Measurements from ENCODE around the gene TRMT2B. TPM values are rescaled to one million over a fixed set of nuclear protein-coding genes. Genes with fewer than 3 reads are reported as not detected.
A peak's percentile ranks its signal among the peaks of the same experiment; 100 is the strongest.

Gene TRMT2B
- total and polyA plus RNA-seq, 2 of the 13 experiments (the other 11 are each of a cell fraction or from before 2014, with no cell fraction given), result 7.0 to 11.2 TPM

- TF ChIP-seq, protein P1, sequence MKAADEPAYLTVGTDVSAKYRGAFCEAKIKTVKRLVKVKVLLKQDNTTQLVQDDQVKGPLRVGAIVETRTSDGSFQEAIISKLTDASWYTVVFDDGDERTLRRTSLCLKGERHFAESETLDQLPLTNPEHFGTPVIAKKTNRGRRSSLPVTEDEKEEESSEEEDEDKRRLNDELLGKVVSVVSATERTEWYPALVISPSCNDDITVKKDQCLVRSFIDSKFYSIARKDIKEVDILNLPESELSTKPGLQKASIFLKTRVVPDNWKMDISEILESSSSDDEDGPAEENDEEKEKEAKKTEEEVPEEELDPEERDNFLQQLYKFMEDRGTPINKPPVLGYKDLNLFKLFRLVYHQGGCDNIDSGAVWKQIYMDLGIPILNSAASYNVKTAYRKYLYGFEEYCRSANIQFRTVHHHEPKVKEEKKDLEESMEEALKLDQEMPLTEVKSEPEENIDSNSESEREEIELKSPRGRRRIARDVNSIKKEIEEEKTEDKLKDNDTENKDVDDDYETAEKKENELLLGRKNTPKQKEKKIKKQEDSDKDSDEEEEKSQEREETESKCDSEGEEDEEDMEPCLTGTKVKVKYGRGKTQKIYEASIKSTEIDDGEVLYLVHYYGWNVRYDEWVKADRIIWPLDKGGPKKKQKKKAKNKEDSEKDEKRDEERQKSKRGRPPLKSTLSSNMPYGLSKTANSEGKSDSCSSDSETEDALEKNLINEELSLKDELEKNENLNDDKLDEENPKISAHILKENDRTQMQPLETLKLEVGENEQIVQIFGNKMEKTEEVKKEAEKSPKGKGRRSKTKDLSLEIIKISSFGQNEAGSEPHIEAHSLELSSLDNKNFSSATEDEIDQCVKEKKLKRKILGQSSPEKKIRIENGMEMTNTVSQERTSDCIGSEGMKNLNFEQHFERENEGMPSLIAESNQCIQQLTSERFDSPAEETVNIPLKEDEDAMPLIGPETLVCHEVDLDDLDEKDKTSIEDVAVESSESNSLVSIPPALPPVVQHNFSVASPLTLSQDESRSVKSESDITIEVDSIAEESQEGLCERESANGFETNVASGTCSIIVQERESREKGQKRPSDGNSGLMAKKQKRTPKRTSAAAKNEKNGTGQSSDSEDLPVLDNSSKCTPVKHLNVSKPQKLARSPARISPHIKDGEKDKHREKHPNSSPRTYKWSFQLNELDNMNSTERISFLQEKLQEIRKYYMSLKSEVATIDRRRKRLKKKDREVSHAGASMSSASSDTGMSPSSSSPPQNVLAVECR (CRISPR knock-in tag; IDR thresholded peaks at IDR 0.05; ENCODE audit: borderline replicate concordance), result peak; percentile 84; the same call in 1 of the 2 replicates
- peak; percentile 37; the same call in 1 of the 2 replicates for TF ChIP-seq PHF8 (CRISPR knock-in tag; IDR thresholded peaks at IDR 0.05)
- TF ChIP-seq ZNF841 (CRISPR knock-in tag; IDR thresholded peaks at IDR 0.05; ENCODE audit: borderline replicate concordance), result no peak
- no peak for TF ChIP-seq SATB2 (CRISPR knock-in tag; IDR thresholded peaks at IDR 0.05)
- TF ChIP-seq NAIF1 (CRISPR knock-in tag; IDR thresholded peaks at IDR 0.05; ENCODE audit: borderline replicate concordance), result peak; percentile 39; the same call in 1 of the 2 replicates
- TF ChIP-seq CREB1 (IDR thresholded peaks at IDR 0.05), result peak; percentile 79
- TF ChIP-seq CREB1 (CRISPR knock-in tag; IDR thresholded peaks at IDR 0.05), result peak; percentile 75
- TF ChIP-seq ATF7 (IDR thresholded peaks at IDR 0.05), result no peak
- TF ChIP-seq ATF7 (CRISPR knock-in tag; IDR thresholded peaks at IDR 0.05), result no peak
- TF ChIP-seq ZNF512B (CRISPR knock-in tag; IDR thresholded peaks at IDR 0.05; ENCODE audit: borderline replicate concordance), result no peak
- TF ChIP-seq HDAC1 (CRISPR knock-in tag; IDR thresholded peaks at IDR 0.05), result peak; percentile 38; the same call in 1 of the 2 replicates
- TF ChIP-seq CEBPG (CRISPR knock-in tag; IDR thresholded peaks at IDR 0.05), result no peak
- no peak for TF ChIP-seq NR2F6 (IDR thresholded peaks at IDR 0.05)
- no peak for TF ChIP-seq NR2F6 (CRISPR knock-in tag; IDR thresholded peaks at IDR 0.05)
- no peak for TF ChIP-seq ZKSCAN1 (IDR thresholded peaks at IDR 0.05; ENCODE audit: low read length)
- TF ChIP-seq HHEX (CRISPR knock-in tag; IDR thresholded peaks at IDR 0.05), result no peak
- TF ChIP-seq ZMAT3 (CRISPR knock-in tag; conservative IDR thresholded peaks at IDR 0.05), result no peak
- TF ChIP-seq SRF (IDR thresholded peaks at IDR 0.05; ENCODE audit: low read depth, low read length), result no peak
- TF ChIP-seq ZNF777 (CRISPR knock-in tag; IDR thresholded peaks at IDR 0.05), result no peak
- no peak for TF ChIP-seq KDM6A (CRISPR knock-in tag; IDR thresholded peaks at IDR 0.05; ENCODE audit: low read depth)
- no peak for TF ChIP-seq ZNF143 (CRISPR knock-in tag; IDR thresholded peaks at IDR 0.05)
- TF ChIP-seq MEIS2 (CRISPR knock-in tag; IDR thresholded peaks at IDR 0.05), result no peak
- peak; percentile 44; the same call in 1 of the 2 replicates for TF ChIP-seq TBX2 (CRISPR knock-in tag; IDR thresholded peaks at IDR 0.05; ENCODE audit: borderline replicate concordance)
- TF ChIP-seq FOXP1 (IDR thresholded peaks at IDR 0.05), result no peak
- TF ChIP-seq FOXP1 (CRISPR knock-in tag; IDR thresholded peaks at IDR 0.05), result no peak
- peak; percentile 82 for TF ChIP-seq NFYB (CRISPR knock-in tag; IDR thresholded peaks at IDR 0.05)
- peak; percentile 95 for TF ChIP-seq HNRNPLL (IDR thresholded peaks at IDR 0.05; ENCODE audit: low read depth, low read length, poor library complexity, severe bottlenecking)
- TF ChIP-seq ZNF713 (CRISPR knock-in tag; IDR thresholded peaks at IDR 0.05), result no peak
Observed at GRCh38 chrX:101097546-101098453, 45.9 kb upstream of the TRMT2B start, which contains the start of gene CENPI (continued).
